GM12801 (cell line): Measurements from ENCODE around the gene ST8SIA4.

Experiments used
- TF ChIP-seq, protein P1 (sequence below): IDR thresholded peaks from one replicate; pipeline ENCODE4 v1.5.1; 2011; ENCODE audit warnings: control low read depth; ENCODE audit not compliant: insufficient read length; ENCODE audit errors: extremely low read depth

The ST8SIA4 gene

DNA sequence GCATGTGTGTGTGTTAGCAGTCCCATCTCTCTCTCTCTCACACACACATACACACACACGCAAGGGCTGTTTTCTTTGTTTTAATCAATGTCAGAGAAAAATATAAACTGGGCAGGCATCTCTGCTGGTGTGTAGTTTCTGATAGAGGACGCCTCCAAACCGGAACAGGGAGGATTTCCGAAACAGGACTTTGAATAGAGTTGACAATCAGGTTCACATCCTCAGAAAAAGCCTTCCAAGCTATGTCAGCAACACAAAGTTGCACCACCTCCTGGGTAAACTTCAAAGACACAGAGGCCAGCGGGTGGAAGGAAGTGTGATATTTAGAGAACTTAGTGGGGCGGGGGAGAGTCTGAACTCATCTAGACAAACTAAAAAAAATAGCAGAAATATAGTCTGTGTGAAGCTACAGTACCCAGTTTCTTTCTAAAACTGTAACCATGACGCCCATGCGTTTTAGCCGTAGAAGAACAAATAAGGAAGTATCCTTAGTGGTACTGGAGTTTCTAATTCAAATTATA is 1.2 kb downstream of the ST8SIA4 start:
- TF ChIP-seq, protein P1, sequence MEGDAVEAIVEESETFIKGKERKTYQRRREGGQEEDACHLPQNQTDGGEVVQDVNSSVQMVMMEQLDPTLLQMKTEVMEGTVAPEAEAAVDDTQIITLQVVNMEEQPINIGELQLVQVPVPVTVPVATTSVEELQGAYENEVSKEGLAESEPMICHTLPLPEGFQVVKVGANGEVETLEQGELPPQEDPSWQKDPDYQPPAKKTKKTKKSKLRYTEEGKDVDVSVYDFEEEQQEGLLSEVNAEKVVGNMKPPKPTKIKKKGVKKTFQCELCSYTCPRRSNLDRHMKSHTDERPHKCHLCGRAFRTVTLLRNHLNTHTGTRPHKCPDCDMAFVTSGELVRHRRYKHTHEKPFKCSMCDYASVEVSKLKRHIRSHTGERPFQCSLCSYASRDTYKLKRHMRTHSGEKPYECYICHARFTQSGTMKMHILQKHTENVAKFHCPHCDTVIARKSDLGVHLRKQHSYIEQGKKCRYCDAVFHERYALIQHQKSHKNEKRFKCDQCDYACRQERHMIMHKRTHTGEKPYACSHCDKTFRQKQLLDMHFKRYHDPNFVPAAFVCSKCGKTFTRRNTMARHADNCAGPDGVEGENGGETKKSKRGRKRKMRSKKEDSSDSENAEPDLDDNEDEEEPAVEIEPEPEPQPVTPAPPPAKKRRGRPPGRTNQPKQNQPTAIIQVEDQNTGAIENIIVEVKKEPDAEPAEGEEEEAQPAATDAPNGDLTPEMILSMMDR, result no peak

DNA sequence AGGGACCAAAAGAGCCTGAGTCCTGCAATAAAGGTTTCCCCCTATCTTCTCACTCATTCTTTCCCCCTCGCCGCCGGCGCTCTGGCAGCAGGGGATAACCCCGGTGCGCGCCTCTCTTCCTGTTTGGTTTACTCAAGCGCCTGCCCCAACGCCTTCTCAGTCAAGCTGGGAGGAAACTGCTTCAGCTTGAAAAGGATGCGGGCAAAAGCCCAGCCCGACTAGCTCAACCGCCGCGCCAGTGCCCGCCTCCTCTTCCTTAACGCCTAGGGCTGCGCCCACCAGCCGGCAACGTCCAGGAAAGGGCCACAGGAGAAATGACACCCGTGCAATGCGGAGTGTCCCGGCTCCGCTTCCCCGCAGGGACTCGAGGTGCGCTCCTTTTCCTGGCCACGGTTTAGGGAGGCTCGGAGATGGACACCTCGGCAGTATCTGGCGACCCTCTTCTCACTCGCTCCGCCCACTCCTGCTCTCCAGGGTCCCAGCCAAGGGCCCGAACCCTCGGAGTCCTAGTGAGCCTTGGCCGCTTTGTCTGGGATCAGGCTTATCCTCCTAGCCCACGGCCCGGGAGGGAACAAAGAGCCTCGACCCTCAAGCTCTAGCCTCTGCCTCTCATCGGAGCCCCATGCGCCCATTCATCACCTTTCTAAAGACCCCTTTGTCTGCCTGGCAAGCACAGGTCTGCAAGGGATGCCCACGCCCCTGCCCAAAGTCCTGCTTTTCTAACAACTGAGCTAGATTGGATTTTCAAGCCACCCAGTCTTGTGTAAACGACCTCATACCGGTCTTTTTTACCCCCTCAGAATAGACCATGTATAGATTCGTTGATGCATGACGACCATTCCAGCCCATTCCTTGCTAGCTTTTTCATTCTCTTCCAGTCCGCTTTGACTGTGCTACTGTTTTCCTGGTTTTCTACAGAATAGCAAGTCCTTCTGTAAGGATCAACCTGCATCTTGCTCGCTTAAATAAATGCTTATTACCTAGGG is 2.0 kb downstream of the ST8SIA4 start:
- TF ChIP-seq, protein P1, result no peak

DNA sequence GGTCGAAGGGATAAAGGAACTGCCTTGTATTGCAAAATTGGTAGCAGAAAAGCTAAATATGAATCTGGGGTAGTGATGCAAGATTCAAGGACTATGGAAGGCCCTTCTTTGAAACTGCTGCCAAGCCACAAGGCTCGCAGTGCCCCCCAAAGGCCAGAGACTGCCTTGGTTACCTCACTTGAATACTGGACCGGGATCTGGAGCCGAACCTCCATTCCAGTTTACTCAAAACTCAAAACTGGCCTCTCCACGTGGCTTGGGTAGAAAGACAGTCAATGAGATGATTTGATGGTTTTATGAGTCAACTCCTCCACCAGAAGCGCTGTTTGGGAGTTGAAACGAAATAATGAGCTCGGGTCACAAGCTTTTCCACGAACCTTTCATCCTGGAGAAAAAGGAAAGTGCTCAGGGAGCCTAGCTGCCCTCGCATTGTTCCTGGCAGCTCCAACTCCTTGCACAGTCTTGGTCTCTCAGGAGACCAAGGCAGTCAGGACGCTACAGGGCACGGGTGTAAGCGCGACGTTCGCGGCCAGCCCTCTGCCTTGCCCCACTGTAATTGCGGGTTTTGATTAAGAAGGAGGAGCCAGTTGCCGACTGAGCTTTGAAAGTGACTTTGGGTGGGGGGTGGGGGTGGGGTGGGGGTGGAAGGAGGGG is 2.8 kb downstream of the ST8SIA4 start:
- TF ChIP-seq, protein P1, result no peak

DNA sequence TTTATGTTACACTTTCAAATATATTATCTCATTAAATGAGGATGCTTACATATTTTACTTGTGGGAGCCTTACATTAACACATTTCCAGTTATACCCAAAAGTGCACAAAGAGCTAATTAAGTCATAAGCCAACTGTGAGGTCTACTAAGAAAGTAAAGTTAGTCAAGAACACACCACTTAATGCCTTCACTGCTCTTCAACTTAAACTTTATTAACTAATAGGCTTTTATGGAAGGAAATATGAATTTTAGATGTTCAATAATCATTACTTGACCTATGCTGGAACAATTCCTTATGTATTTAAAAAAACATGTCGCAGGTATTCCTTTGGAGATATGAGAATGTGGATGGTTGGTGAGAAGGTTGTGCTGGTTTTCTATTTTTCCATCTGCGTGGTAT is 3.4 kb downstream of the ST8SIA4 start:
- TF ChIP-seq, protein P1, result no peak

DNA sequence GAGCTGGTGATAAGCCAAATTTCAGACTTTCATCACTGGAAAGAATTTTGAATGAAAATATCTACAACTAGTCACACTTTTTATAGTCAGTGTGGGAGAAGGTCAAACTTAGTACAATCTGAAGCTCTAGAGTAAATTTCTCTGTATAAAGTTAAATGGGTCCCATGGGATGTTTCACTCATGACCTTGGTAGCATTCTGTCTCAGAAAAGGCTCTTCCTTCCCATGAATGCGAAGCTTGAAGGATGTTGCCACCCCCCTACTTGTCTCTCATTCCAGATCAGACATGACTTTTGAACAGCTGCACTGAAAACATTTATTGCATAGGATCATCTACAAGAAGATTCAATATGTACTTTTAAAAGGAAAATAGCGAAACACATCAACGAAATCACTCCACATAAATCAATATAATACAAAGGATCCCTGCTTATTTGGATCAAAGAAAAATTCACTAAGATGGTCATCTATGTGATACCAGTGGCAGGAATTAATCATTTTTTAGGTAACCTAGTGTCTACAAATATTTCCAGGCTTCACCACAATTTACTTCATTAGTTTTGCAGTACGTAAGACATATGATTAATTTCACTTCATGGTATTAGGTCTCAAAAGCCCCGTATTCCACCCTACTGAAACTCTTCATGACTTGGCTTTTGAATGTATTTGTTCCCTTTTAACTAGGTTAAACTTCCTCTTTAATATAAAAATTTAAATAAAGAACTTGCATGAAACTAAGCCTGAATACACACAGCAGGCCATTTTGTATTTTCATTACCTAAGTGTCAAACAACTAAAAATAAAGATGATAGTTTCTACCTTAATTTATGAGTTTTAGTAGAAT is 4.4 kb downstream of the ST8SIA4 start:
- TF ChIP-seq, protein P1, result no peak

DNA sequence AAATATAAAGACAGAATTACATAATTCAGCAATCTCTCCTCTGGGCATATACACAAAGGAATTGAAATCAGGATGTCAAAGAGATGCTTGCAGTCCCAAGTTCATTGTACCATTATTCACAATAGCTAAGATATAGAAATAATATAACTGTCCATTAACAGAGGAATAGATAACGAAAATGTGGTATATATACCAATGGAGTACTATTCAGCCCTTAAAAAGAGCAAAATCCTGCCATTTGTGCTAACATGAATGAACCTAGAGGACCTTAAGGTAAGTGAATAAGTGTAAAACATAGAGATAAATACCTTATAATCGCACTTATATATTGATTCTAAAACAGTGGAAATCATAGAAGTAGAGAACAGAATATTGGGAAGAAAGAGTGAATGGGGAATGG is 7.0 kb downstream of the ST8SIA4 start:
- TF ChIP-seq, protein P1, result no peak
